Gastrocnemius medialis (tissue), 4 donors: ENCODE data around the gene HRCT1. TPM values are rescaled to one million over a fixed set of nuclear protein-coding genes. Genes with fewer than 3 reads are reported as not detected.
"Not testable (repeated sequence)": the region's sequence is repeated elsewhere in the genome, so short reads cannot be mapped to it uniquely, and the experiment has no call there.

ENCODE experiments used
- ATAC-seq, 2 donors: fragments of 150-250 bp; one replicate each; pipeline ENCODE4 v1.9.1; 2016
- DNase-seq, 2 donors: peaks; one replicate each; pipeline ENCODE4 v3.0.0-alpha.2; 2019
- H3K27ac ChIP-seq, 4 donors: fragments of 200-600 bp; sonication (generic); 1 replicate in 1 of 4; 2 replicates in 3 of 4; pipeline ENCODE4 v1.5.1; 2016 to 2018; ENCODE audit warnings: mild to moderate bottlenecking in 2 of 4, moderate library complexity in 1 of 4
- H3K27me3 ChIP-seq, 3 donors: fragments of 200-600 bp; sonication (generic) in 2 of 3; 1 replicate in 1 of 3; 2 replicates in 2 of 3; pipeline versions ENCODE4 v1.5.1 to v1.6.0; 2016 to 2019; ENCODE audit warnings: mild to moderate bottlenecking in 1 of 3, moderate library complexity in 1 of 3
- H3K36me3 ChIP-seq, 2 donors: fragments of 200-600 bp; sonication (generic) in 1 of 2; one replicate each; pipeline ENCODE4 v1.5.1; 2017 to 2018
- H3K4me1 ChIP-seq, 2 donors: fragments of 200-600 bp; sonication (generic) in 1 of 2; one replicate each; pipeline ENCODE4 v1.5.1; 2016 to 2017; ENCODE audit warnings: mild to moderate bottlenecking in 2 of 2
- H3K4me3 ChIP-seq, 4 donors: fragments of 200-600 bp; sonication (generic) in 3 of 4; 1 replicate in 1 of 4; 2 replicates in 3 of 4; pipeline ENCODE4 v1.5.1; 2016 to 2019; ENCODE audit warnings: mild to moderate bottlenecking in 2 of 4
- H3K9me3 ChIP-seq, 3 donors: fragments of 200-600 bp; sonication (generic) in 2 of 3; 1 replicate in 1 of 3; 2 replicates in 2 of 3; pipeline ENCODE4 v1.5.1; 2016 to 2019
- POLR2A ChIP-seq, 2 donors: fragments of 450-650 bp; IDR thresholded peaks; one replicate each; pipeline ENCODE4 v1.6.1; 2017; ENCODE audit warnings: antibody characterized with exemption in 2 of 2, mild to moderate bottlenecking in 2 of 2, moderate library complexity in 2 of 2
- in situ Hi-C, 4 donors: fragments of 200-750 bp; cut with MboI; loops; one replicate each; pipeline versions ENCODE4 v1.15.0 to v1.8.0; 2017; ENCODE audit warnings: low sequenced_read_pairs in 4 of 4
- intact Hi-C: fragments of 100-400 bp; cut with DNase I; formaldehyde crosslinking; loops from one replicate; pipeline ENCODE4 v1.15.1; 2023; ENCODE audit warnings: low total_unique reads
- total RNA-seq, 4 donors: library from RNA; depleted of rRNA; stranded (reverse); fragments of >200 nt; gene quantifications; one replicate each; pipeline versions ENCODE4 v1.1.0 to v1.2.3, GENCODE V29; 2016
- TF ChIP-seq, protein P1 (sequence below), 5 experiments: fragments of 450-650 bp in 3 of 5; fragments of 200-600 bp in 2 of 5; sonication (generic) in 2 of 5; IDR thresholded peaks in 4 of 5; conservative IDR thresholded peaks in 1 of 5; 1 replicate in 4 of 5; 2 replicates in 1 of 5; pipeline ENCODE4 v1.5.1; 2016 to 2019; ENCODE audit warnings: antibody characterized with exemption in 5 of 5, mild to moderate bottlenecking in 3 of 5, moderate library complexity in 3 of 5

The HRCT1 gene
- total RNA-seq, 4 donors from 2014 or later = 3.2 to 5.1 (median 3.3) TPM; not detected in 1

DNA sequence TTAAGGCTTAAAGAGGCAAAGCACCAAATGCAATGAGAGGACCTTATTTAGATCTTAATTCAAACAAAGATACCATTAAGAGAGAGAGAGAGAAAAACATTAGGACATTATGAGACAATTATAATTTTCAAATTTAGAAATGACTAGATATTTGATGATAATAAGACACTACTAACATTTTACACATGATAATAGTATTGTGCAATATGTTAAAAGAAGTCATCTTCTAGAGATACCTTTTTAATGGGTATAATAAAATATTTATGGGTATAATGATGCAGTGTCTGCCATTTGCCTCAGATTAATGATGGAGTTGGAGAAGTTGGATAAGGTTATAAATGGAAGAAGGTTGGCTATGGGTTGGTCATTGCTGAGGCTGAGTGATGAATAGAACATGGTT is 24.5 kb downstream of the HRCT1 start:
- TF ChIP-seq, protein P1, sequence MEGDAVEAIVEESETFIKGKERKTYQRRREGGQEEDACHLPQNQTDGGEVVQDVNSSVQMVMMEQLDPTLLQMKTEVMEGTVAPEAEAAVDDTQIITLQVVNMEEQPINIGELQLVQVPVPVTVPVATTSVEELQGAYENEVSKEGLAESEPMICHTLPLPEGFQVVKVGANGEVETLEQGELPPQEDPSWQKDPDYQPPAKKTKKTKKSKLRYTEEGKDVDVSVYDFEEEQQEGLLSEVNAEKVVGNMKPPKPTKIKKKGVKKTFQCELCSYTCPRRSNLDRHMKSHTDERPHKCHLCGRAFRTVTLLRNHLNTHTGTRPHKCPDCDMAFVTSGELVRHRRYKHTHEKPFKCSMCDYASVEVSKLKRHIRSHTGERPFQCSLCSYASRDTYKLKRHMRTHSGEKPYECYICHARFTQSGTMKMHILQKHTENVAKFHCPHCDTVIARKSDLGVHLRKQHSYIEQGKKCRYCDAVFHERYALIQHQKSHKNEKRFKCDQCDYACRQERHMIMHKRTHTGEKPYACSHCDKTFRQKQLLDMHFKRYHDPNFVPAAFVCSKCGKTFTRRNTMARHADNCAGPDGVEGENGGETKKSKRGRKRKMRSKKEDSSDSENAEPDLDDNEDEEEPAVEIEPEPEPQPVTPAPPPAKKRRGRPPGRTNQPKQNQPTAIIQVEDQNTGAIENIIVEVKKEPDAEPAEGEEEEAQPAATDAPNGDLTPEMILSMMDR (IDR thresholded peaks at IDR 0.05 in 4 of 5, conservative IDR thresholded peaks at IDR 0.05 in 1 of 5) = no peak
- no peak for TF ChIP-seq POLR2A (IDR thresholded peaks at IDR 0.05)
- no peak overlapping the region for H3K4me3 ChIP-seq
- no peak for ATAC-seq
- H3K9me3 ChIP-seq = no peaks in the 10 kb centered on the region
- H3K27me3 ChIP-seq = no peaks in the 10 kb centered on the region
- no peaks in the 10 kb centered on the region for H3K36me3 ChIP-seq
- DNase-seq = no peak
- in situ Hi-C loops = no loop called here
- H3K27ac ChIP-seq = no peak overlapping the region
- intact Hi-C loops = no loop called here
- no peaks in the 10 kb centered on the region for H3K4me1 ChIP-seq

DNA sequence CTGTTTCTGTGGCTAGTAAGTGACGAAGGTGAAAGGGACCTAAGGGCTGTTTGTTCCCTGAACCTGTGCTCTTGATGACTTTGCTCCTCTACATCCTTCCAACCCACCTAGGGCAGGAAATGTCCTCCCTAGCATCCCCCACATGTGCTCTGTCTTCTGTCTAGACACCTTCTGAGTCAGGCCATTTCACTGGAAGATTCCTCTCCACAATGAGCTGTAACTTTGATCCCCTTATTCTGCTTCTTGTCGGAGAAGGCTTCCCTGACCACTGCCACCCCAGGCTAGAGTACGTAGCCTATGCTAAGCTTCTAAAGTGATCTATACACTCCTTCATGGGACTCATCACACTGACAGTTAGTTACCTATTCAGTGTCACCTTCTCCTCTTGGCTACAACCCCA is 25.0 kb downstream of the HRCT1 start:
- in situ Hi-C loops = no loop called here
- TF ChIP-seq, protein P1 (IDR thresholded peaks at IDR 0.05 in 4 of 5, conservative IDR thresholded peaks at IDR 0.05 in 1 of 5) = no peak
- no peak for TF ChIP-seq POLR2A (IDR thresholded peaks at IDR 0.05)
- H3K4me3 ChIP-seq = no peak overlapping the region

DNA sequence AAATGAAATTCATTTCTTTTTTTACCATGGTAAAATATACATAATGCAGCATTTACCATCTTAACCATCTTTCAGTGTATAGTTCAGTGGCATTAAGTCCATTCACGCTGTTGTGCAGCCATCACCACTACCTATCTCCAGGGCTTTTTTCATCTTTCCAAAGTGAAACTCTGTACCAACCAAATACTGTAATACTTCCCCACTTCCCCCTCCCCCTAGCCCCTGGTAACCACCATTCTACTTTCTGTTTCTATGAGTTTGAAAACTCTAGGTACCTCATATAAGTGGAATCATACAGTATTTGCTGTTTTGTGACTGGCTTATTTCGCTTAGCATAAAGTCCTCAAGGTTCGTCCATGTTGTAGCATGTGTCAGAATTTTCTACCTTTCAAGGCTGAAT is 26.7 kb downstream of the HRCT1 start:
- Histone ChIP-seq H3K9me3 (no peaks in the 10 kb centered on the region), H3K4me3 (no peak overlapping the region), H3K36me3 (no peaks in the 10 kb centered on the region), H3K4me1 (no peaks in the 10 kb centered on the region), H3K27ac (no peak overlapping the region), H3K27me3 (no peaks in the 10 kb centered on the region)
- ATAC-seq (no peak), DNase-seq (no peak)
- intact Hi-C loops = no loop called here
- no peak for TF ChIP-seq POLR2A (IDR thresholded peaks at IDR 0.05)
- TF ChIP-seq, protein P1 (IDR thresholded peaks at IDR 0.05 in 4 of 5, conservative IDR thresholded peaks at IDR 0.05 in 1 of 5) = no peak
- in situ Hi-C loops = no loop called here

More for the DNA sequence above, 25.0 kb downstream of the HRCT1 start:
- intact Hi-C loops = no loop called here
- no peak for ATAC-seq
- no peaks in the 10 kb centered on the region for H3K27me3 ChIP-seq
- H3K36me3 ChIP-seq = no peaks in the 10 kb centered on the region
- no peaks in the 10 kb centered on the region for H3K9me3 ChIP-seq
- H3K27ac ChIP-seq = no peak overlapping the region
- H3K4me1 ChIP-seq = no peaks in the 10 kb centered on the region
- DNase-seq = no peak

DNA sequence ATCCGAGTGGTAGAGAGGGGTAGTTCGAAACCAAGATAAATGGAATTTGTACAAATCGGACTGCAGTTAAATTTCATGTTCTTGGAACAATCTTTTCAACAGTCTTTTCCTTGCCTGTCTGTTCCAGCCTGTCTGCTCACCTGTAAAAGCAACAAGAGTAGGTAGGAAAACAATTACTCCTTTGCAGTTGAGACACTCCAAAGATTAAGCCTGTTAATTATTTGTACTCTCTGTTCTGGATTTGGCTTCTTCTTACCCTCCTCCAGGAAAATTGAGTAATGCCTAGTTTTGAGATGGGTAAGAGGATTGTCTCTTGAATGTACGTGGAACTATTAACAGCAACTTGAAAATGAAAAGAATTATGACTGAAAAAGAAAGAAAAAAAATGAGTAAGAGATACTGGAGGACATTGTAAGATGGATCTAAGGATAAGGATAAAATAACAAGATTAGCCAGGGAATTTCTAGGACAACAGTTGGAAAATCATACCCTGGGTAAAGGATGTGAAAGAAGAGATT is 27.6 kb downstream of the HRCT1 start:
- intact Hi-C loops = no loop called here
- TF ChIP-seq POLR2A (IDR thresholded peaks at IDR 0.05) = no peak
- TF ChIP-seq, protein P1 (IDR thresholded peaks at IDR 0.05 in 4 of 5, conservative IDR thresholded peaks at IDR 0.05 in 1 of 5) = no peak
- ATAC-seq (no peak), DNase-seq (no peak)
- Histone ChIP-seq H3K36me3 (no peaks in the 10 kb centered on the region), H3K4me1 (no peaks in the 10 kb centered on the region), H3K27ac (no peak overlapping the region), H3K27me3 (no peaks in the 10 kb centered on the region), H3K4me3 (no peak overlapping the region), H3K9me3 (no peaks in the 10 kb centered on the region)
- in situ Hi-C loops = no loop called here

DNA sequence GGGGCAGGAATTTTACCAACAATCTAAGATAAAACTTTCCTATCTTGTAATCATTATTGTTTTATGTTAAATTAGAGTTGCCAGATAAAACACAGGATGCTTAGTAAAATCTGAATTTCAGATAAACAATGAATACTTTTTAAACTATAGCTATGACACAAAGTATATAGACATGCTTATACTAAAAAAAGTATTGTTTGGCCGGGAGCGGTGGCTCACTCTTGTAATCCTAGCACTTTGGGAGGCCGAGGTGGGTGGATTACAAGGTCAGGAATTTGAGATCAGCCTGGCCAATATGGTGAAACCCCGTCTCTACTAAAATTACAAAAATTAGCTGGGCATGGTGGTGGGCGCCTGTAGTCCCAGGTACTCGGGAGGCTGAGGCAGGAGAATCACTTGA is 28.1 kb downstream of the HRCT1 start:
- ATAC-seq, in situ Hi-C loops, H3K4me1 ChIP-seq, H3K4me3 ChIP-seq, H3K9me3 ChIP-seq, intact Hi-C loops, H3K27ac ChIP-seq, H3K27me3 ChIP-seq, H3K36me3 ChIP-seq, DNase-seq: not testable (repeated sequence)
